Neuronal stem cell (in vitro differentiated cells): Measurements from ENCODE around the gene IFT80.
A peak's percentile ranks its signal among the peaks of the same experiment; 100 is the strongest.

Experiments
- DNase-seq: peaks from one replicate; pipeline ENCODE4 v3.0.0-alpha.2; 2013; ENCODE audit warnings: low spot score
- H2AFZ ChIP-seq: one replicate; pipeline ENCODE4 v1.6.1; 2013; ENCODE audit warnings: mild to moderate bottlenecking, low read length, inconsistent platforms
- H2AK5ac ChIP-seq: 2 replicates; pipeline ENCODE4 v1.6.1; 2013; ENCODE audit warnings: low read depth, mild to moderate bottlenecking, inconsistent platforms, low read length, moderate library complexity, mixed read lengths
- H2BK120ac ChIP-seq: 2 replicates; pipeline ENCODE4 v1.6.1; 2013; ENCODE audit warnings: low read depth, mild to moderate bottlenecking, inconsistent platforms, low read length, moderate library complexity, mixed read lengths
- H2BK12ac ChIP-seq: one replicate; pipeline ENCODE4 v1.6.1; 2013; ENCODE audit warnings: low read length, inconsistent platforms
- H2BK15ac ChIP-seq: 2 replicates; pipeline ENCODE4 v1.6.1; 2013; ENCODE audit warnings: mild to moderate bottlenecking, low read length, inconsistent platforms, mixed read lengths
- H2BK5ac ChIP-seq: one replicate; pipeline ENCODE4 v1.6.1; 2013; ENCODE audit warnings: inconsistent platforms, mild to moderate bottlenecking, low read length, moderate library complexity
- H3K14ac ChIP-seq: one replicate; pipeline ENCODE4 v1.6.1; 2013; ENCODE audit warnings: low read length, inconsistent platforms
- H3K18ac ChIP-seq: 2 replicates; pipeline ENCODE4 v1.6.1; 2013; ENCODE audit warnings: low read length, inconsistent platforms
- H3K23ac ChIP-seq: 2 replicates; pipeline ENCODE4 v1.6.1; 2013; ENCODE audit warnings: low read depth, mild to moderate bottlenecking, mixed read lengths, low read length, inconsistent platforms; ENCODE audit not compliant: poor library complexity
- H3K27ac ChIP-seq: replicated peaks from 3 replicates; pipeline ENCODE4 v1.5.1; 2013; ENCODE audit warnings: low read length, inconsistent platforms
- H3K27me3 ChIP-seq, 3 experiments: 2 replicates each; pipeline ENCODE4 v1.6.1; 2013; ENCODE audit warnings: low read length in 3 of 3, mild to moderate bottlenecking in 2 of 3, inconsistent platforms in 1 of 3, low read depth in 1 of 3, mixed read lengths in 1 of 3, moderate library complexity in 1 of 3; ENCODE audit not compliant: control insufficient read depth in 3 of 3, insufficient read depth in 3 of 3
- H3K36me3 ChIP-seq, 2 donors: replicated peaks in 1 of 2; 2 replicates each; pipeline ENCODE4 v1.6.1; 2013; ENCODE audit warnings: low read length in 2 of 2; ENCODE audit not compliant: control insufficient read depth in 2 of 2, insufficient read depth in 2 of 2
- H3K4ac ChIP-seq: 2 replicates; pipeline ENCODE4 v1.6.1; 2013; ENCODE audit warnings: inconsistent platforms, mild to moderate bottlenecking, low read length, moderate library complexity
- H3K4me1 ChIP-seq, 2 donors: 1 replicate in 1 of 2; 2 replicates in 1 of 2; pipeline ENCODE4 v1.6.1; 2013; ENCODE audit warnings: low read length in 2 of 2, low read depth in 1 of 2; ENCODE audit not compliant: control insufficient read depth in 2 of 2, insufficient read depth in 1 of 2
- H3K4me2 ChIP-seq: one replicate; pipeline ENCODE4 v1.6.1; 2013; ENCODE audit warnings: mild to moderate bottlenecking, low read length, inconsistent platforms; ENCODE audit not compliant: insufficient read depth, poor library complexity, severe bottlenecking
- H3K4me3 ChIP-seq, 2 donors: 2 replicates each; pipeline ENCODE4 v1.5.1; 2013; ENCODE audit warnings: low read length in 2 of 2, mild to moderate bottlenecking in 2 of 2, inconsistent platforms in 1 of 2, moderate library complexity in 1 of 2
- H3K79me1 ChIP-seq: one replicate; pipeline ENCODE4 v1.6.1; 2013; ENCODE audit warnings: low read depth, mild to moderate bottlenecking, inconsistent platforms, low read length, moderate library complexity
- H3K9ac ChIP-seq: one replicate; pipeline ENCODE4 v1.6.1; 2013; ENCODE audit warnings: mild to moderate bottlenecking, low read depth, low read length, inconsistent platforms; ENCODE audit not compliant: poor library complexity
- H3K9me3 ChIP-seq, 2 donors: replicated peaks in 1 of 2; 2 replicates each; pipeline versions ENCODE3 to v1.6.1; 2013; ENCODE audit warnings: low read length in 2 of 2, mild to moderate bottlenecking in 2 of 2, inconsistent platforms in 1 of 2, low read depth in 1 of 2, mixed read lengths in 1 of 2, moderate library complexity in 1 of 2; ENCODE audit not compliant: control insufficient read depth in 2 of 2, insufficient read depth in 1 of 2
- H4K8ac ChIP-seq: one replicate; pipeline ENCODE4 v1.6.1; 2013; ENCODE audit warnings: low read depth, mild to moderate bottlenecking, inconsistent platforms, low read length, moderate library complexity
- H4K91ac ChIP-seq: one replicate; pipeline ENCODE4 v1.6.1; 2013; ENCODE audit warnings: low read length, low read depth, mild to moderate bottlenecking, inconsistent platforms; ENCODE audit not compliant: poor library complexity
- WGBS, 2 donors: extraction: QIAGEN DNeasy Blood & Tissue Kit; methylation state at CpG; one replicate each; pipeline ENCODE4 v1.1.7; 2013; ENCODE audit warnings: missing lambda C conversion rate in 2 of 2, mixed read lengths in 1 of 2; ENCODE audit not compliant: insufficient read length in 2 of 2, insufficient replicate concordance in 1 of 2; ENCODE audit errors: extremely low coverage in 2 of 2; 5-methylcytosine and 5-hydroxymethylcytosine counted together

Gene IFT80

GRCh38 chr3:160400702-160401150, 1.7 kb upstream of the IFT80 start:
- no peak for DNase-seq
- H2BK5ac ChIP-seq = no peak overlapping the region
- H4K91ac ChIP-seq = no peak overlapping the region
- H3K4me3 ChIP-seq = peak overlapping the region; percentile 69 to 97
- no peak overlapping the region for H4K8ac ChIP-seq
- H3K23ac ChIP-seq = peak overlapping the region; percentile 75
- H3K36me3 ChIP-seq = peaks cover 0 to 50% of the 10 kb centered on the region in 2 donors
- no peaks in the 10 kb centered on the region for H3K9me3 ChIP-seq
- peak overlapping the region; percentile 66 for H3K4me2 ChIP-seq
- H3K18ac ChIP-seq = peak overlapping the region; percentile 95
- H3K27ac ChIP-seq = no peak overlapping the region
- no peak overlapping the region for H2BK120ac ChIP-seq
- H3K9ac ChIP-seq = peak overlapping the region; percentile 97
- H2AFZ ChIP-seq = peak overlapping the region; percentile 22
- no peak overlapping the region for H2BK15ac ChIP-seq
- no CpG with 5 or more reads among the region's 51 CpGs for WGBS, 2 donors
- H3K79me1 ChIP-seq = peaks cover 5% of the 10 kb centered on the region
- H3K4ac ChIP-seq = no peak overlapping the region
- H3K27me3 ChIP-seq = no peaks in the 10 kb centered on the region
- H3K4me1 ChIP-seq = peaks cover 0 to 6% of the 10 kb centered on the region in 2 donors
- peak overlapping the region; percentile 56 for H2AK5ac ChIP-seq
- H3K14ac ChIP-seq = peak overlapping the region; percentile 97
- H2BK12ac ChIP-seq = no peak overlapping the region

GRCh38 chr3:160400030-160400701, 1.1 kb upstream of the IFT80 start:
- Histone ChIP-seq H3K27ac (peak overlapping the region; percentile 97), H3K23ac (peak overlapping the region; percentile 91), H3K14ac (peak overlapping the region; percentile 92), H3K36me3 (peaks cover 0 to 45% of the 10 kb centered on the region in 2 donors), H2BK120ac (peak overlapping the region; percentile 87), H2AK5ac (peak overlapping the region; percentile 90), H2BK12ac (no peak overlapping the region), H3K4me1 (peaks cover 2 to 6% of the 10 kb centered on the region in 2 donors), H3K4me2 (peak overlapping the region; percentile 66), H3K4ac (peak overlapping the region; percentile 53), H3K9ac (peak overlapping the region; percentile 97), H2BK5ac (peak overlapping the region; percentile 98), H3K4me3 (peak overlapping the region; percentile 69 to 97), H2BK15ac (peak overlapping the region; percentile 30), H3K9me3 (no peaks in the 10 kb centered on the region), H3K18ac (peak overlapping the region; percentile 95), H3K27me3 (no peaks in the 10 kb centered on the region), H2AFZ (peak overlapping the region; percentile 85), H3K79me1 (peaks cover 5% of the 10 kb centered on the region), H4K8ac (no peak overlapping the region), H4K91ac (no peak overlapping the region)
- no peak for DNase-seq
- no CpG with 5 or more reads among the region's 49 CpGs for WGBS, 2 donors

- Histone ChIP-seq H3K4ac (no peak overlapping the region), H3K9ac (no peak overlapping the region), H3K9me3 (no peaks in the 10 kb centered on the region), H3K27ac (peak overlapping the region; percentile 29), H3K27me3 (no peaks in the 10 kb centered on the region), H3K4me2 (peak overlapping the region; percentile 64), H2BK5ac (no peak overlapping the region), H2AK5ac (no peak overlapping the region), H2BK15ac (no peak overlapping the region), H4K8ac (no peak overlapping the region), H3K14ac (no peak overlapping the region), H3K18ac (no peak overlapping the region), H2BK12ac (no peak overlapping the region), H3K4me1 (peaks cover 2 to 4% of the 10 kb centered on the region in 2 donors), H2BK120ac (no peak overlapping the region), H4K91ac (no peak overlapping the region), H2AFZ (peak overlapping the region; percentile 85), H3K4me3 (peak overlapping the region; percentile 69 to 97), H3K23ac (no peak overlapping the region), H3K79me1 (peaks cover 5% of the 10 kb centered on the region), H3K36me3 (peaks cover 0 to 31% of the 10 kb centered on the region in 2 donors)
- WGBS, 2 donors = no CpG with 5 or more reads among the region's 9 CpGs
- no peak for DNase-seq
Observed at GRCh38 chr3:160398820-160399124, 253 bp downstream of the IFT80 start.

- Histone ChIP-seq H2AK5ac (no peak overlapping the region), H3K4me1 (peaks cover 2 to 3% of the 10 kb centered on the region in 2 donors), H3K14ac (no peak overlapping the region), H3K9me3 (no peaks in the 10 kb centered on the region), H3K4me2 (no peak overlapping the region), H4K91ac (no peak overlapping the region), H2BK15ac (no peak overlapping the region), H3K79me1 (peaks cover 7% of the 10 kb centered on the region), H3K23ac (no peak overlapping the region), H4K8ac (no peak overlapping the region), H3K9ac (no peak overlapping the region), H3K27ac (peak overlapping the region; percentile 49), H2BK5ac (no peak overlapping the region), H2BK120ac (no peak overlapping the region), H3K27me3 (no peaks in the 10 kb centered on the region), H3K4me3 (no peak overlapping the region), H3K18ac (no peak overlapping the region), H2BK12ac (no peak overlapping the region), H3K4ac (no peak overlapping the region), H2AFZ (no peak overlapping the region), H3K36me3 (no peaks in the 10 kb centered on the region)
- no peak for DNase-seq
Observed at GRCh38 chr3:160395297-160395696, 3.7 kb downstream of the IFT80 start.
